ENCODE measurements around the gene APOA5. TPM values are rescaled to one million over a fixed set of nuclear protein-coding genes. Genes with fewer than 3 reads are reported as not detected.

APOA5 gene
- total and polyA plus RNA-seq, 2 of the 13 experiments (the other 11 are each of a cell fraction or from before 2014, with no cell fraction given) = 44.0 to 49.1 TPM

DNA sequence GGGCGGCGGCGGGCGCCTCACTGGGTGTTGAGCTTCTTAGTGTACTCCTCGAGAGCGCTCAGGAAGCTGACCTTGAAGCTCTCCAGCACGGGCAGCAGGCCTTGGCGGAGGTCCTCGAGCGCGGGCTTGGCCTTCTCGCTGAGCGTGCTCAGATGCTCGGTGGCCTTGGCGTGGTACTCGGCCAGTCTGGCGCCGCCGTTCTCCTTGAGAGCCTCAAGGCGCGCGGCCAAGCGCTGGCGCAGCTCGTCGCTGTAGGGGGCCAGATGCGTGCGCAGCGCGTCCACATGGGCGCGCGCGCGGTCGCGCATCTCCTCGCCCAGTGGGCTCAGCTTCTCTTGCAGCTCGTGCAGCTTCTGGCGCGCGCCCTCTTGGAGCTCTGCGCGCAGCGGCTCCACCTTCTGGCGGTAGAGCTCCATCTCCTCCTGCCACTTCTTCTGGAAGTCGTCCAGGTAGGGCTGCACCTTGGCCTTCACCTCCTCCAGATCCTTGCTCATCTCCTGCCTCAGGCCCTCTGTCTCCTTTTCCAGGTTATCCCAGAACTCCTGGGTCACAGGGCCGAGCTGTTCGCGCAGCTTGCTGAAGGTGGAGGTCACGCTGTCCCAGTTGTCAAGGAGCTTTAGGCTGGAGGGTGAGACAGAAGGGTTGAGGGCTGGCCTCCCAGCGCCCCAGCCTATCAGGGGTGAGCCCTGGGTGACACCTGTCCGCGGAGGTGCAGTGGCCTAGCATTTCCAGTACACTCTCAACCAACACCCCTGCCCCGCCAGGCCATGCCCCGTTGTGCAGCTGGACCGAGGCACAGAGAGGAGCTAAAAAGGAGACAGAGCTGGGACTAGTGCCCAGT, 44.3 kb upstream of the APOA5 start (continued):
- no peak for TF ChIP-seq ZNF512B (CRISPR knock-in tag; IDR thresholded peaks at IDR 0.05; ENCODE audit: borderline replicate concordance)
- no peak for TF ChIP-seq NPAS2 (CRISPR knock-in tag; IDR thresholded peaks at IDR 0.05; ENCODE audit: borderline replicate concordance)
- TF ChIP-seq ZNF124 (CRISPR knock-in tag; IDR thresholded peaks at IDR 0.05) = no peak
- TF ChIP-seq CEBPG (CRISPR knock-in tag; IDR thresholded peaks at IDR 0.05) = no peak
- no peak for TF ChIP-seq BCL6 (CRISPR knock-in tag; IDR thresholded peaks at IDR 0.05)
- peak; percentile 90 for TF ChIP-seq RAD21 (CRISPR knock-in tag; IDR thresholded peaks at IDR 0.05)
- TF ChIP-seq EZH2 (conservative IDR thresholded peaks at IDR 0.05; ENCODE audit: low read depth, low read length) = no peak

- Histone ChIP-seq H3K36me3 (replicated peaks in 1 of 2; ENCODE audit: control insufficient read depth in 1 of 2, insufficient read depth in 2 of 2, low read length in 2 of 2) (no peaks in the 10 kb centered on the region; a peak in 2 of 5 replicates), H3K9me3 (ENCODE audit: low read length) (no peaks in the 10 kb centered on the region), H4K20me1 (ENCODE audit: insufficient read depth, low read length) (peaks cover 9% of the 10 kb centered on the region; the same call in 1 of the 2 replicates), H3K79me2 (ENCODE audit: insufficient read depth, low read length) (peaks cover 47% of the 10 kb centered on the region), H3K27me3 (ENCODE audit: control insufficient read depth in 1 of 2, insufficient read depth in 2 of 2, low read length in 2 of 2) (no peaks in the 10 kb centered on the region), H3K4me3 (replicated peaks in 1 of 3; ENCODE audit: insufficient read depth in 1 of 3, low read depth in 2 of 3, low read length in 3 of 3) (peak overlapping the region; percentile 75 to 95 (median 92)), H3K4me1 (ENCODE audit: insufficient read depth, low read length) (peaks cover 87% of the 10 kb centered on the region), H2AFZ (ENCODE audit: low read length) (no peak overlapping the region), H3K4me2 (ENCODE audit: low read depth, low read length) (peak overlapping the region; percentile 92), H3K27ac (ENCODE audit: extremely low read length, insufficient read depth, low read length) (peak overlapping the region; percentile 99), H3K9ac (ENCODE audit: insufficient read depth, low read depth, low read length) (peak overlapping the region; percentile 96)
- DNase-seq (ENCODE audit: low spot score) (no peak), FAIRE-seq (no peak), ATAC-seq (no peak)
- POLR2A ChIA-PET = interaction anchor here (0.6 to 18.4 kb wide), 22 partner anchors 8 to 310 kb away, joined by 3 to 1365 read pairs (median 16); partner anchors contain the start of genes APOA4, APOA5, APOC3 and BUD13
- no TSS peak for BruUV-seq (replicated peaks)
- in situ Hi-C loops (cut with HindIII; ENCODE audit: extremely low pct_ligation_motif_present, low pct_unique_long_range_greater_than_20kb) (loop anchor here (5.0 kb wide), 1 partner anchor 43 kb away; the partner anchor contains the start of gene APOA5), intact Hi-C loops (cut with micrococcal nuclease; ENCODE audit: unreplicated experiment) (no loop called here)
- CTCF ChIA-PET (ENCODE audit: low intra/inter-chr PET ratio, low total read pairs) = interaction anchor here (2.2 kb wide), 1 partner anchor 44 kb away, joined by 23 read pairs; the partner anchor contains the start of gene APOA5
- 47% methylated on average over 6 of the region's 28 CpGs for WGBS (ENCODE audit: low lambda C conversion rate)
- TF ChIP-seq, protein P1, sequence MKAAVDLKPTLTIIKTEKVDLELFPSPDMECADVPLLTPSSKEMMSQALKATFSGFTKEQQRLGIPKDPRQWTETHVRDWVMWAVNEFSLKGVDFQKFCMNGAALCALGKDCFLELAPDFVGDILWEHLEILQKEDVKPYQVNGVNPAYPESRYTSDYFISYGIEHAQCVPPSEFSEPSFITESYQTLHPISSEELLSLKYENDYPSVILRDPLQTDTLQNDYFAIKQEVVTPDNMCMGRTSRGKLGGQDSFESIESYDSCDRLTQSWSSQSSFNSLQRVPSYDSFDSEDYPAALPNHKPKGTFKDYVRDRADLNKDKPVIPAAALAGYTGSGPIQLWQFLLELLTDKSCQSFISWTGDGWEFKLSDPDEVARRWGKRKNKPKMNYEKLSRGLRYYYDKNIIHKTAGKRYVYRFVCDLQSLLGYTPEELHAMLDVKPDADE (CRISPR knock-in tag; IDR thresholded peaks at IDR 0.05) = peak; percentile 76; the same call in 1 of the 2 replicates
- TF ChIP-seq ZNF235 (CRISPR knock-in tag; IDR thresholded peaks at IDR 0.05; ENCODE audit: borderline replicate concordance) (peak; percentile 31; the same call in 1 of the 2 replicates), POLR2A (IDR thresholded peaks at IDR 0.05; ENCODE audit: insufficient read depth in 1 of 2, low read depth in 2 of 2, low read length in 2 of 2) (peak in 1 of 2 experiments; percentile 50; a peak in 1 of 4 replicates), ZNF432 (CRISPR knock-in tag; IDR thresholded peaks at IDR 0.05; ENCODE audit: borderline replicate concordance) (no peak), ZNF564 (CRISPR knock-in tag; IDR thresholded peaks at IDR 0.05) (peak; percentile 1; the same call in 1 of the 2 replicates)
- TF ChIP-seq, protein P2, sequence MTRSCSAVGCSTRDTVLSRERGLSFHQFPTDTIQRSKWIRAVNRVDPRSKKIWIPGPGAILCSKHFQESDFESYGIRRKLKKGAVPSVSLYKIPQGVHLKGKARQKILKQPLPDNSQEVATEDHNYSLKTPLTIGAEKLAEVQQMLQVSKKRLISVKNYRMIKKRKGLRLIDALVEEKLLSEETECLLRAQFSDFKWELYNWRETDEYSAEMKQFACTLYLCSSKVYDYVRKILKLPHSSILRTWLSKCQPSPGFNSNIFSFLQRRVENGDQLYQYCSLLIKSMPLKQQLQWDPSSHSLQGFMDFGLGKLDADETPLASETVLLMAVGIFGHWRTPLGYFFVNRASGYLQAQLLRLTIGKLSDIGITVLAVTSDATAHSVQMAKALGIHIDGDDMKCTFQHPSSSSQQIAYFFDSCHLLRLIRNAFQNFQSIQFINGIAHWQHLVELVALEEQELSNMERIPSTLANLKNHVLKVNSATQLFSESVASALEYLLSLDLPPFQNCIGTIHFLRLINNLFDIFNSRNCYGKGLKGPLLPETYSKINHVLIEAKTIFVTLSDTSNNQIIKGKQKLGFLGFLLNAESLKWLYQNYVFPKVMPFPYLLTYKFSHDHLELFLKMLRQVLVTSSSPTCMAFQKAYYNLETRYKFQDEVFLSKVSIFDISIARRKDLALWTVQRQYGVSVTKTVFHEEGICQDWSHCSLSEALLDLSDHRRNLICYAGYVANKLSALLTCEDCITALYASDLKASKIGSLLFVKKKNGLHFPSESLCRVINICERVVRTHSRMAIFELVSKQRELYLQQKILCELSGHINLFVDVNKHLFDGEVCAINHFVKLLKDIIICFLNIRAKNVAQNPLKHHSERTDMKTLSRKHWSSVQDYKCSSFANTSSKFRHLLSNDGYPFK (CRISPR knock-in tag; IDR thresholded peaks at IDR 0.05; ENCODE audit: borderline replicate concordance) = no peak; the same call in 1 of the 2 replicates
Measured at GRCh38 chr11:116835042-116835772, 43.5 kb upstream of the APOA5 start.

All from HepG2 (cell line).